ENCODE results near the gene CFAP300.

CFAP300 gene

GRCh38 chr11:102073253-102073652, 26.0 kb downstream of the CFAP300 start:
- Histone ChIP-seq H3K27ac (ENCODE audit: low read length) (no peak overlapping the region), H2AFZ (ENCODE audit: low read depth, low read length) (no peak overlapping the region), H3K27me3 (ENCODE audit: insufficient read depth, low read length, poor library complexity) (no peaks in the 10 kb centered on the region), H3K9ac (ENCODE audit: low read depth, low read length) (no peak overlapping the region), H3K36me3 (ENCODE audit: insufficient read depth, low read length) (no peaks in the 10 kb centered on the region), H3K4me3 (ENCODE audit: low read depth in 1 of 2, low read length in 2 of 2) (no peak overlapping the region), H3K4me2 (ENCODE audit: insufficient read depth, low read length) (no peak overlapping the region), H3K4me1 (ENCODE audit: insufficient read depth, low read length) (no peaks in the 10 kb centered on the region), H4K20me1 (ENCODE audit: insufficient read depth, low read length) (no peaks in the 10 kb centered on the region), H3K79me2 (ENCODE audit: insufficient read depth, low read length) (no peaks in the 10 kb centered on the region), H3K9me3 (ENCODE audit: insufficient read depth, low read length, severe bottlenecking) (peaks cover 21% of the 10 kb centered on the region)
- TF ChIP-seq EZH2 (IDR thresholded peaks at IDR 0.05; ENCODE audit: borderline replicate concordance, low read depth, low read length, severe bottlenecking) (no peak), CTCF (IDR thresholded peaks at IDR 0.05; ENCODE audit: borderline replicate concordance, extremely low read depth, low read length, poor library complexity, severe bottlenecking) (no peak)
- ATAC-seq (ENCODE audit: insufficient read depth, low read depth): no peak
- DNase-seq: no peak

GRCh38 chr11:102079625-102080024, 32.4 kb downstream of the CFAP300 start:
- no peak overlapping the region for H3K9ac ChIP-seq (ENCODE audit: low read depth, low read length)
- no peaks in the 10 kb centered on the region for H3K36me3 ChIP-seq (ENCODE audit: insufficient read depth, low read length)
- TF ChIP-seq EZH2 (IDR thresholded peaks at IDR 0.05; ENCODE audit: borderline replicate concordance, low read depth, low read length, severe bottlenecking): no peak
- no peak overlapping the region for H3K4me2 ChIP-seq (ENCODE audit: insufficient read depth, low read length)
- ATAC-seq (ENCODE audit: insufficient read depth, low read depth): no peak
- H3K27me3 ChIP-seq (ENCODE audit: insufficient read depth, low read length, poor library complexity): no peaks in the 10 kb centered on the region
- H3K4me3 ChIP-seq (ENCODE audit: low read depth in 1 of 2, low read length in 2 of 2): no peak overlapping the region
- H4K20me1 ChIP-seq (ENCODE audit: insufficient read depth, low read length): no peaks in the 10 kb centered on the region
- H3K4me1 ChIP-seq (ENCODE audit: insufficient read depth, low read length): no peaks in the 10 kb centered on the region
- no peaks in the 10 kb centered on the region for H3K79me2 ChIP-seq (ENCODE audit: insufficient read depth, low read length)
- H3K27ac ChIP-seq (ENCODE audit: low read length): no peak overlapping the region
- no peak overlapping the region for H2AFZ ChIP-seq (ENCODE audit: low read depth, low read length)
- DNase-seq: no peak
- H3K9me3 ChIP-seq (ENCODE audit: insufficient read depth, low read length, severe bottlenecking): no peaks in the 10 kb centered on the region

GRCh38 chr11:102081313-102081712, 34.1 kb downstream of the CFAP300 start:
- H3K4me2 ChIP-seq (ENCODE audit: insufficient read depth, low read length): no peak overlapping the region
- no peak for DNase-seq
- H3K4me3 ChIP-seq (ENCODE audit: low read depth in 1 of 2, low read length in 2 of 2): no peak overlapping the region
- H2AFZ ChIP-seq (ENCODE audit: low read depth, low read length): no peak overlapping the region
- H3K9ac ChIP-seq (ENCODE audit: low read depth, low read length): no peak overlapping the region
- no peaks in the 10 kb centered on the region for H3K9me3 ChIP-seq (ENCODE audit: insufficient read depth, low read length, severe bottlenecking)
- TF ChIP-seq CTCF (IDR thresholded peaks at IDR 0.05; ENCODE audit: borderline replicate concordance, extremely low read depth, low read length, poor library complexity, severe bottlenecking) (no peak), EZH2 (IDR thresholded peaks at IDR 0.05; ENCODE audit: borderline replicate concordance, low read depth, low read length, severe bottlenecking) (no peak)
- no peak for ATAC-seq (ENCODE audit: insufficient read depth, low read depth)
- no peaks in the 10 kb centered on the region for H3K27me3 ChIP-seq (ENCODE audit: insufficient read depth, low read length, poor library complexity)
- no peaks in the 10 kb centered on the region for H3K4me1 ChIP-seq (ENCODE audit: insufficient read depth, low read length)
- no peaks in the 10 kb centered on the region for H4K20me1 ChIP-seq (ENCODE audit: insufficient read depth, low read length)
- no peaks in the 10 kb centered on the region for H3K79me2 ChIP-seq (ENCODE audit: insufficient read depth, low read length)
- H3K36me3 ChIP-seq (ENCODE audit: insufficient read depth, low read length): no peaks in the 10 kb centered on the region
- H3K27ac ChIP-seq (ENCODE audit: low read length): no peak overlapping the region

- no peaks in the 10 kb centered on the region for H3K4me1 ChIP-seq (ENCODE audit: insufficient read depth, low read length)
- TF ChIP-seq EZH2 (IDR thresholded peaks at IDR 0.05; ENCODE audit: borderline replicate concordance, low read depth, low read length, severe bottlenecking) (no peak), CTCF (IDR thresholded peaks at IDR 0.05; ENCODE audit: borderline replicate concordance, extremely low read depth, low read length, poor library complexity, severe bottlenecking) (no peak)
- no peak overlapping the region for H3K9ac ChIP-seq (ENCODE audit: low read depth, low read length)
- no peaks in the 10 kb centered on the region for H4K20me1 ChIP-seq (ENCODE audit: insufficient read depth, low read length)
- no peak for DNase-seq
- H3K4me2 ChIP-seq (ENCODE audit: insufficient read depth, low read length): no peak overlapping the region
- no peak overlapping the region for H3K27ac ChIP-seq (ENCODE audit: low read length)
- no peaks in the 10 kb centered on the region for H3K36me3 ChIP-seq (ENCODE audit: insufficient read depth, low read length)
- no peaks in the 10 kb centered on the region for H3K27me3 ChIP-seq (ENCODE audit: insufficient read depth, low read length, poor library complexity)
- no peaks in the 10 kb centered on the region for H3K79me2 ChIP-seq (ENCODE audit: insufficient read depth, low read length)
- H3K9me3 ChIP-seq (ENCODE audit: insufficient read depth, low read length, severe bottlenecking): no peaks in the 10 kb centered on the region
- no peak for ATAC-seq (ENCODE audit: insufficient read depth, low read depth)
- H3K4me3 ChIP-seq (ENCODE audit: low read depth in 1 of 2, low read length in 2 of 2): no peak overlapping the region
- H2AFZ ChIP-seq (ENCODE audit: low read depth, low read length): no peak overlapping the region
These were observed 38.8 kb downstream of the CFAP300 start for GRCh38 chr11:102085864-102086551.

Measured in DND-41 (cell line).